SK-N-SH (cell line): ENCODE results near the gene BCL7C.

Experiments
- CTCF ChIP-seq: fragments of 200-600 bp; sonication (generic); IDR thresholded peaks from 2 replicates; pipeline ENCODE4 v1.6.1; 2017; ENCODE audit warnings: antibody characterized with exemption, mild to moderate bottlenecking, moderate library complexity
- FOXM1 ChIP-seq: IDR thresholded peaks from 2 replicates; pipeline ENCODE4 v1.4.0; 2012; ENCODE audit warnings: low read depth, mild to moderate bottlenecking
- NFIC ChIP-seq: IDR thresholded peaks from 2 replicates; pipeline ENCODE4 v1.4.0; 2012; ENCODE audit warnings: borderline replicate concordance
- TAF1 ChIP-seq: IDR thresholded peaks from 2 replicates; pipeline ENCODE4 v1.6.1; 2012; ENCODE audit warnings: low read depth, mild to moderate bottlenecking, low read length, moderate library complexity, borderline replicate concordance

DNA sequence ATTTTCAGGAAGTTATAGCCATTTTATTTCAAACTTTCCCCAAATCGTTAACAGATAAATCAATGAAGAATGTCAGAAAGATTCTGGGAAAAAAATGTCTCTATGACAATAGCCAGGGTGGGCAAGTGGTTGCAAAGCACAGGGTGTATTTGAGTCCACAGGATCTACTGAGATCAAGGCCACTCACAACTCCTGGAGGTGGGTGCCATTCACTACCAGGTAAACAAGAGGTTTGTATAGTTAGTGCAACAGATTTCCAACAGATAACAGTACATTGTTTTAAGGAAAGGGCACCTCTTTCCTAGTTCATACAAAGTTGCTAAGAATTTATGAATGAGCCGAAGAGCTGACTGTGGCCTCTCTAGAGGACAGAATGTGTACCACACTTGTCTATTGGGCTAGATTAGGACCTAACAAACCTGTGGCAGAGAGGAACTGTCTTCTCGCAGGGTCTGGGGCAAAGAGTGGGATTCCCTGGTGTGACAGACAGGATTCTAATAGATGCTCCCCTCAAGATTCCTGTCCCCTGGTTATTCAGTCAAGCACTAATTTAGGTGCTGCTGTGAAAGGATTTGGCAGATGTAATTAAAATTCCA, 54.9 kb downstream of the BCL7C start:
- no peak for TF ChIP-seq CTCF
- no peak for TF ChIP-seq TAF1
- TF ChIP-seq FOXM1 = no peak
- no peak for TF ChIP-seq NFIC
